Smooth muscle cell (in vitro differentiated cells): Measurements from ENCODE around the gene PHF12. TPM values are rescaled to one million over a fixed set of nuclear protein-coding genes. Genes with fewer than 3 reads are reported as not detected.

Experiments
- DNase-seq: peaks from one replicate; lab custom pipeline; 2025; ENCODE audit not compliant: unreplicated experiment; lab: John Stamatoyannopoulos, UW
- H2AFZ ChIP-seq: fragments of 200-600 bp; sonication (generic); 2 replicates; pipeline ENCODE4 v1.6.0; 2016; ENCODE audit warnings: antibody characterized with exemption, low read depth, mild to moderate bottlenecking
- H3F3A ChIP-seq: fragments of 200-600 bp; sonication (generic); 2 replicates; pipeline ENCODE4 v1.6.0; 2017; ENCODE audit warnings: antibody characterized with exemption, low read depth
- H3K27ac ChIP-seq: fragments of 200-600 bp; sonication (generic); 2 replicates; pipeline ENCODE4 v1.5.1; 2016; ENCODE audit warnings: low read depth, mild to moderate bottlenecking
- H3K27me3 ChIP-seq: fragments of 200-600 bp; sonication (generic); 2 replicates; pipeline ENCODE4 v1.6.1; 2016; ENCODE audit warnings: low read depth, mild to moderate bottlenecking
- H3K36me3 ChIP-seq: fragments of 200-600 bp; sonication (generic); 2 replicates; pipeline ENCODE4 v1.5.1; 2016; ENCODE audit warnings: low read depth
- H3K4me1 ChIP-seq: fragments of 200-600 bp; sonication (generic); 2 replicates; pipeline ENCODE4 v1.5.1; 2016; ENCODE audit warnings: low read depth
- H3K4me2 ChIP-seq: fragments of 200-600 bp; sonication (generic); 2 replicates; pipeline ENCODE4 v1.6.0; 2016; ENCODE audit warnings: mild to moderate bottlenecking
- H3K4me3 ChIP-seq: fragments of 200-600 bp; sonication (generic); 2 replicates; pipeline ENCODE4 v1.5.1; 2016; ENCODE audit warnings: mild to moderate bottlenecking
- H3K79me2 ChIP-seq: fragments of 200-600 bp; sonication (generic); 2 replicates; pipeline ENCODE4 v1.6.0; 2016; ENCODE audit warnings: low read depth, mild to moderate bottlenecking
- H3K9ac ChIP-seq: fragments of 200-600 bp; sonication (generic); 2 replicates; pipeline ENCODE4 v1.6.0; 2016; ENCODE audit warnings: low read depth
- H3K9me3 ChIP-seq: fragments of 200-600 bp; sonication (generic); replicated peaks from 2 replicates; pipeline ENCODE4 v1.5.1; 2016; ENCODE audit warnings: low read depth
- H4K20me1 ChIP-seq: fragments of 200-600 bp; sonication (generic); 2 replicates; pipeline ENCODE4 v1.6.0; 2016; ENCODE audit warnings: low read depth
- CTCF ChIP-seq: fragments of 200-600 bp; sonication (generic); IDR thresholded peaks from 2 replicates; pipeline ENCODE4 v1.5.1; 2017; ENCODE audit warnings: borderline replicate concordance, mild to moderate bottlenecking, antibody characterized with exemption; ENCODE audit not compliant: insufficient read depth, poor library complexity, severe bottlenecking
- WGBS: methylation state at CpG from one replicate; pipeline ENCODE4 v1.1.7; 2016; ENCODE audit warnings: low lambda C conversion rate; 5-methylcytosine and 5-hydroxymethylcytosine counted together
- polyA plus RNA-seq: library from polyadenylated mRNA; unstranded; fragments of >200 nt; fragmentation: Nextera tagmentation; extraction: Ambion mirVana; gene quantifications from 2 replicates; pipeline ENCODE4 v1.2.1, GENCODE V29; 2016
- total RNA-seq: library from RNA; depleted of rRNA; stranded (reverse); fragments of >200 nt; gene quantifications from 2 replicates; pipeline ENCODE4 v1.2.3, GENCODE V29; 2014

Gene PHF12
- total and polyA plus RNA-seq, 2 experiments from 2014 or later: 14.0 to 18.9 TPM

DNA sequence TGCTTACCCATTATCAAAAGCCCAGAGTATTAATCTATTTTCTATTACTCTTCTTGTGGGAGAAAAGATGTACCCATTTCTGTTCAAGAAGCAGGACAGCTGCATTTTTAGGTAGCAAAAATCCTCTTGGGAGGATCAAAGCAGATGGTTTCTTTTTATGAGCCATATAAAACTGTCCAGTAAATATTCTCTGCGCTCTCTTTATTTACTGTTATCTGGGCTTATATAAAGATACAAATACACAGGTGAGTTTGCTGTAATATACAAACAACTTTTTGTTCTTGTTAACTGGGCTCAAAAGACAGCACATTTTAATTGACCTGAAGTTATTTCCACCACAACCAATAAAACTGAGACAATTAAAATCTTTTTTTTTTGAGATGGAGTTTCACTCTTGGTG is 10.1 kb downstream of the PHF12 start:
- Histone ChIP-seq H3K9ac (no peak overlapping the region), H2AFZ (no peak overlapping the region), H3K9me3 (no peaks in the 10 kb centered on the region), H3F3A (peaks cover 3% of the 10 kb centered on the region), H3K36me3 (peaks cover 3% of the 10 kb centered on the region), H3K4me2 (no peak overlapping the region), H3K4me3 (no peak overlapping the region), H4K20me1 (peaks cover 100% of the 10 kb centered on the region), H3K27me3 (no peaks in the 10 kb centered on the region), H3K27ac (no peak overlapping the region), H3K79me2 (peaks cover 100% of the 10 kb centered on the region), H3K4me1 (peaks cover 46% of the 10 kb centered on the region)
- no peak for DNase-seq
- TF ChIP-seq CTCF: no peak
- WGBS: 87% methylated on average over 1 of the region's 1 CpG

GRCh38 chr17:28940675-28941074 is 10.6 kb downstream of the PHF12 start:
- Histone ChIP-seq H3K4me2 (no peak overlapping the region), H3K36me3 (peaks cover 3% of the 10 kb centered on the region), H3K27me3 (no peaks in the 10 kb centered on the region), H3F3A (peaks cover 3% of the 10 kb centered on the region), H3K4me3 (no peak overlapping the region), H3K27ac (no peak overlapping the region), H3K4me1 (peaks cover 43% of the 10 kb centered on the region), H4K20me1 (peaks cover 100% of the 10 kb centered on the region), H3K9ac (no peak overlapping the region), H2AFZ (no peak overlapping the region), H3K9me3 (no peaks in the 10 kb centered on the region), H3K79me2 (peaks cover 100% of the 10 kb centered on the region)
- no peak for DNase-seq
- no peak for TF ChIP-seq CTCF
- 86% methylated on average over 3 of the region's 3 CpGs for WGBS

DNA sequence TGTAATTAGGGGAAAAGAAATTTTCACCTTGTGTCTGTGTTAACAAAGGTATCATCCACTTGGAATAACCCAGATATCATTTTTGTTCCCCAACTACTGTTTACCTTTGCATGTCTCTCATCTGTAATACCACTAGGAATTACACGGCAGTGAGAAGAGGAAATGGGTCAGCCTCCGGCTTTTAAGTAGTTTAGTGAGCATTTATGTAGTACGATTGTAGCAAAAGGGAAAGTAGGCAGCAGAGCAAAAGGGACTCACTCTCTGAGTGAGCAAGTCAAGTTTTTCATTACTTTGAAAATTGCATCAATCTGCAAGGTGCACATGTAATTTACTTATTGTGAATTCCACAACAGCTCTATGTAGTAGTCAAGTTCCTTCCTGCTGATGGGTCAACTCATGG is 11.2 kb downstream of the PHF12 start:
- no peak overlapping the region for H3K27ac ChIP-seq
- WGBS: 89% methylated on average over 3 of the region's 3 CpGs
- peaks cover 3% of the 10 kb centered on the region for H3K36me3 ChIP-seq
- H3K79me2 ChIP-seq: peaks cover 100% of the 10 kb centered on the region
- H3K4me1 ChIP-seq: peaks cover 43% of the 10 kb centered on the region
- H2AFZ ChIP-seq: no peak overlapping the region
- H3K4me2 ChIP-seq: no peak overlapping the region
- peaks cover 3% of the 10 kb centered on the region for H3F3A ChIP-seq
- H3K4me3 ChIP-seq: no peak overlapping the region
- no peak for TF ChIP-seq CTCF
- H3K27me3 ChIP-seq: no peaks in the 10 kb centered on the region
- no peak overlapping the region for H3K9ac ChIP-seq
- DNase-seq: no peak
- H4K20me1 ChIP-seq: peaks cover 100% of the 10 kb centered on the region
- no peaks in the 10 kb centered on the region for H3K9me3 ChIP-seq

DNA sequence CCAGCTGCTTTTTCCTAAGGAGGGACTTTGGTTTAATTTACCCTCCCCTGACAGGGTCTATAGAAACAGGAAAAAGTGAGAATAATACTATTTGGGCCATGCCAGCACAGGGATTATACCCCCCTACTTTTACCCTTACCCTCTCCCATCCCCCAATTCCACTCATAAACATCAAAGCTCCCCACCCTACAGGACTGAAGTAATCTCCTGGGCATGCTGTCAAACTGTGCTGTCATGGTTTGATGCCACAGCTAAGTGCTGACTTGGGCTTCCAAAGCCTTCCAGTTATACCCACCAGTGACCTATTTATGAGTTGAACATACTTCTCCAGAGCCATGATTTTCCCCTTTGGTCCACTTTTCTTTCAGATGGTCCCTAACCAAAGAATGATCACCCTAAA is 12.8 kb downstream of the PHF12 start:
- no peaks in the 10 kb centered on the region for H3F3A ChIP-seq
- H3K4me1 ChIP-seq: peaks cover 43% of the 10 kb centered on the region
- no peak for DNase-seq
- no peaks in the 10 kb centered on the region for H3K27me3 ChIP-seq
- H3K4me3 ChIP-seq: no peak overlapping the region
- H3K36me3 ChIP-seq: peaks cover under 1% of the 10 kb centered on the region
- no peak overlapping the region for H2AFZ ChIP-seq
- H3K9ac ChIP-seq: no peak overlapping the region
- H3K4me2 ChIP-seq: no peak overlapping the region
- no peaks in the 10 kb centered on the region for H3K9me3 ChIP-seq
- H4K20me1 ChIP-seq: peaks cover 100% of the 10 kb centered on the region
- no peak for TF ChIP-seq CTCF
- H3K79me2 ChIP-seq: peaks cover 99% of the 10 kb centered on the region
- H3K27ac ChIP-seq: no peak overlapping the region
